ENCODE data around the gene RAD51B.
"Not testable (repeated sequence)": the region's sequence is repeated elsewhere in the genome, so short reads cannot be mapped to it uniquely, and the experiment has no call there.

The RAD51B gene

GRCh38 chr14:68759937-68760336 lies 940.4 kb downstream of the RAD51B start:
- peaks cover 24% of the 10 kb centered on the region for H3K4me1 Mint-ChIP-seq (ENCODE audit: low read depth)
- H3K27me3 Mint-ChIP-seq = no peaks in the 10 kb centered on the region
- H3K36me3 Mint-ChIP-seq (ENCODE audit: low read depth) = no peaks in the 10 kb centered on the region
- no peaks in the 10 kb centered on the region for H3K9me3 Mint-ChIP-seq
- H3K27ac Mint-ChIP-seq = no peak overlapping the region
- no peak overlapping the region for H3K4me3 Mint-ChIP-seq

- Mint-ChIP-seq H3K4me1 (ENCODE audit: low read depth) (peaks cover 24% of the 10 kb centered on the region), H3K4me3 (no peak overlapping the region), H3K36me3 (ENCODE audit: low read depth) (no peaks in the 10 kb centered on the region), H3K27ac (no peak overlapping the region), H3K9me3 (no peaks in the 10 kb centered on the region), H3K27me3 (no peaks in the 10 kb centered on the region)
Observed at GRCh38 chr14:68760761-68761160, 941.2 kb downstream of the RAD51B start.

- no peak overlapping the region for H3K4me3 Mint-ChIP-seq
- H3K9me3 Mint-ChIP-seq = no peaks in the 10 kb centered on the region
- H3K36me3 Mint-ChIP-seq (ENCODE audit: low read depth) = no peaks in the 10 kb centered on the region
- no peak overlapping the region for H3K27ac Mint-ChIP-seq
- H3K27me3 Mint-ChIP-seq = no peaks in the 10 kb centered on the region
- H3K4me1 Mint-ChIP-seq (ENCODE audit: low read depth) = peaks cover 20% of the 10 kb centered on the region
Observed at GRCh38 chr14:68761391-68761790, 941.8 kb downstream of the RAD51B start.

- no peaks in the 10 kb centered on the region for H3K9me3 Mint-ChIP-seq
- H3K27me3 Mint-ChIP-seq = no peaks in the 10 kb centered on the region
- no peaks in the 10 kb centered on the region for H3K36me3 Mint-ChIP-seq (ENCODE audit: low read depth)
- peaks cover 15% of the 10 kb centered on the region for H3K4me1 Mint-ChIP-seq (ENCODE audit: low read depth)
- no peak overlapping the region for H3K27ac Mint-ChIP-seq
- H3K4me3 Mint-ChIP-seq = no peak overlapping the region
Observed at GRCh38 chr14:68762953-68763764, 943.6 kb downstream of the RAD51B start.

- H3K9me3 Mint-ChIP-seq; H3K27me3 Mint-ChIP-seq; H3K4me3 Mint-ChIP-seq; H3K27ac Mint-ChIP-seq; H3K36me3 Mint-ChIP-seq (ENCODE audit: low read depth): not testable (repeated sequence)
- H3K4me1 Mint-ChIP-seq (ENCODE audit: low read depth) = peaks cover 13% of the 10 kb centered on the region
Observed at GRCh38 chr14:68763843-68764242, 944.3 kb downstream of the RAD51B start.

- Mint-ChIP-seq H3K4me1 (ENCODE audit: low read depth) (peaks cover 20% of the 10 kb centered on the region), H3K36me3 (ENCODE audit: low read depth) (no peaks in the 10 kb centered on the region), H3K4me3 (no peak overlapping the region), H3K27ac (no peak overlapping the region), H3K9me3 (no peaks in the 10 kb centered on the region), H3K27me3 (no peaks in the 10 kb centered on the region)
Observed at GRCh38 chr14:68766299-68767247, 947.0 kb downstream of the RAD51B start.

GRCh38 chr14:68767248-68767645 lies 947.7 kb downstream of the RAD51B start:
- no peak overlapping the region for H3K4me3 Mint-ChIP-seq
- no peaks in the 10 kb centered on the region for H3K9me3 Mint-ChIP-seq
- H3K27ac Mint-ChIP-seq = no peak overlapping the region
- peaks cover 26% of the 10 kb centered on the region for H3K4me1 Mint-ChIP-seq (ENCODE audit: low read depth)
- no peaks in the 10 kb centered on the region for H3K27me3 Mint-ChIP-seq
- H3K36me3 Mint-ChIP-seq (ENCODE audit: low read depth) = no peaks in the 10 kb centered on the region

GRCh38 chr14:68768316-68768715 lies 948.7 kb downstream of the RAD51B start:
- Mint-ChIP-seq H3K4me1 (ENCODE audit: low read depth) (peaks cover 35% of the 10 kb centered on the region), H3K4me3 (no peak overlapping the region), H3K27me3 (no peaks in the 10 kb centered on the region), H3K9me3 (no peaks in the 10 kb centered on the region), H3K27ac (no peak overlapping the region), H3K36me3 (ENCODE audit: low read depth) (no peaks in the 10 kb centered on the region)

- no peaks in the 10 kb centered on the region for H3K27me3 Mint-ChIP-seq
- peaks cover 4% of the 10 kb centered on the region for H3K9me3 Mint-ChIP-seq
- H3K27ac Mint-ChIP-seq = no peak overlapping the region
Observed at GRCh38 chr14:68770051-68770450, 950.5 kb downstream of the RAD51B start.

GRCh38 chr14:68770553-68771286 lies 951.1 kb downstream of the RAD51B start:
- Mint-ChIP-seq H3K4me3 (no peak overlapping the region), H3K4me1 (ENCODE audit: low read depth) (peaks cover 50% of the 10 kb centered on the region), H3K9me3 (peaks cover 8% of the 10 kb centered on the region), H3K36me3 (ENCODE audit: low read depth) (peaks cover 4% of the 10 kb centered on the region), H3K27me3 (no peaks in the 10 kb centered on the region), H3K27ac (peak overlapping the region; percentile 21)

More at GRCh38 chr14:68770051-68770450, 950.5 kb downstream of the RAD51B start:
- peaks cover 4% of the 10 kb centered on the region for H3K36me3 Mint-ChIP-seq (ENCODE audit: low read depth)
- peaks cover 46% of the 10 kb centered on the region for H3K4me1 Mint-ChIP-seq (ENCODE audit: low read depth)
- no peak overlapping the region for H3K4me3 Mint-ChIP-seq

- H3K4me1 Mint-ChIP-seq (ENCODE audit: low read depth) = peaks cover 51% of the 10 kb centered on the region
- H3K27ac Mint-ChIP-seq = peak overlapping the region; percentile 9
- peaks cover 10% of the 10 kb centered on the region for H3K9me3 Mint-ChIP-seq
- peaks cover 4% of the 10 kb centered on the region for H3K36me3 Mint-ChIP-seq (ENCODE audit: low read depth)
- no peak overlapping the region for H3K4me3 Mint-ChIP-seq
- no peaks in the 10 kb centered on the region for H3K27me3 Mint-ChIP-seq
Observed at GRCh38 chr14:68771631-68772030, 952.1 kb downstream of the RAD51B start.

- H3K4me1 Mint-ChIP-seq (ENCODE audit: low read depth) = peaks cover 47% of the 10 kb centered on the region
- no peaks in the 10 kb centered on the region for H3K27me3 Mint-ChIP-seq
- H3K36me3 Mint-ChIP-seq (ENCODE audit: low read depth) = peaks cover 4% of the 10 kb centered on the region
- H3K9me3 Mint-ChIP-seq = peaks cover 10% of the 10 kb centered on the region
- H3K4me3 Mint-ChIP-seq = no peak overlapping the region
- no peak overlapping the region for H3K27ac Mint-ChIP-seq
Observed at GRCh38 chr14:68772761-68773381, 953.3 kb downstream of the RAD51B start.

GRCh38 chr14:68774771-68775613 lies 955.4 kb downstream of the RAD51B start:
- H3K27ac Mint-ChIP-seq = no peak overlapping the region
- no peaks in the 10 kb centered on the region for H3K27me3 Mint-ChIP-seq
- H3K9me3 Mint-ChIP-seq = peaks cover 10% of the 10 kb centered on the region
- peaks cover 4% of the 10 kb centered on the region for H3K36me3 Mint-ChIP-seq (ENCODE audit: low read depth)
- H3K4me3 Mint-ChIP-seq = no peak overlapping the region
- peaks cover 68% of the 10 kb centered on the region for H3K4me1 Mint-ChIP-seq (ENCODE audit: low read depth)

Measured in stimulated activated naive CD8-positive, alpha-beta T cell treated with anti-CD3 and anti-CD28 coated beads, Interleukin-15, Interleukin-2, amounts not matched to agents 100 ng/mL and 50 ng/mL, for 24 hours (primary cell).